ENCODE measurements around the gene G3BP1.

DNA sequence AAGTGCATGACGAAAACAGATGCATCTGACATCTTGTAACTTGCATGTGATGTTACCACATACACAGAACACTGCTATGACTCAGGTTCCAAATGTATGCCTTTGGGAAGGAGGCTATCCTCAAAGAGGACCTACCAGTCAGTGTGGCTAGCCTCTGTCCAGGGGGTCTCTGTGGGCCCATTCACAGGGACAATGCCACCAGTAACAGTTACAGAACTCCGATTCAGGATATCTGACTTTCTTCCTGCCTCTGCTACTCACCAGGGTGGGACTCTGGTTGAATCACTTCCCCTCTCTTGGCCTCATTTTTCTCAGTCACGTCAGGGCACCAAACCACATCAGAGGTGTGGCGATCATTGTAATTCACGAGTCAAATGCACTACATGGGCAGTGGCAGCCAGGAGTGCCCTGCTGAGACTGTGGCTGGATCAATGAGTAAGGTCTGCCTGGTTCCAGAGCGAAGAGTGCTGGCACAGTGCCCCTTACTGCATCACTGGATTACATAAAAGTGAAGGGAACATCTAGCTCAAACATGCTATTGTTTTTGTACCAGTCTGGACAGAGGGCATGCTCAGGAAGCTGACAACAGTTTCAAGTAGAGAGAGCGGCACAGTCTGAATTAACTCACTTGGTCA is 26.6 kb upstream of the G3BP1 start:
- TF ChIP-seq, protein P1, sequence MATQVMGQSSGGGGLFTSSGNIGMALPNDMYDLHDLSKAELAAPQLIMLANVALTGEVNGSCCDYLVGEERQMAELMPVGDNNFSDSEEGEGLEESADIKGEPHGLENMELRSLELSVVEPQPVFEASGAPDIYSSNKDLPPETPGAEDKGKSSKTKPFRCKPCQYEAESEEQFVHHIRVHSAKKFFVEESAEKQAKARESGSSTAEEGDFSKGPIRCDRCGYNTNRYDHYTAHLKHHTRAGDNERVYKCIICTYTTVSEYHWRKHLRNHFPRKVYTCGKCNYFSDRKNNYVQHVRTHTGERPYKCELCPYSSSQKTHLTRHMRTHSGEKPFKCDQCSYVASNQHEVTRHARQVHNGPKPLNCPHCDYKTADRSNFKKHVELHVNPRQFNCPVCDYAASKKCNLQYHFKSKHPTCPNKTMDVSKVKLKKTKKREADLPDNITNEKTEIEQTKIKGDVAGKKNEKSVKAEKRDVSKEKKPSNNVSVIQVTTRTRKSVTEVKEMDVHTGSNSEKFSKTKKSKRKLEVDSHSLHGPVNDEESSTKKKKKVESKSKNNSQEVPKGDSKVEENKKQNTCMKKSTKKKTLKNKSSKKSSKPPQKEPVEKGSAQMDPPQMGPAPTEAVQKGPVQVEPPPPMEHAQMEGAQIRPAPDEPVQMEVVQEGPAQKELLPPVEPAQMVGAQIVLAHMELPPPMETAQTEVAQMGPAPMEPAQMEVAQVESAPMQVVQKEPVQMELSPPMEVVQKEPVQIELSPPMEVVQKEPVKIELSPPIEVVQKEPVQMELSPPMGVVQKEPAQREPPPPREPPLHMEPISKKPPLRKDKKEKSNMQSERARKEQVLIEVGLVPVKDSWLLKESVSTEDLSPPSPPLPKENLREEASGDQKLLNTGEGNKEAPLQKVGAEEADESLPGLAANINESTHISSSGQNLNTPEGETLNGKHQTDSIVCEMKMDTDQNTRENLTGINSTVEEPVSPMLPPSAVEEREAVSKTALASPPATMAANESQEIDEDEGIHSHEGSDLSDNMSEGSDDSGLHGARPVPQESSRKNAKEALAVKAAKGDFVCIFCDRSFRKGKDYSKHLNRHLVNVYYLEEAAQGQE (IDR thresholded peaks at IDR 0.05; ENCODE audit: low read depth) = no peak
- TF ChIP-seq TCF12 (IDR thresholded peaks at IDR 0.05; ENCODE audit: low read depth) (peak; percentile 84), RAD21 (IDR thresholded peaks at IDR 0.05; ENCODE audit: low read depth) (no peak), MAX (IDR thresholded peaks at IDR 0.05) (0 out of 2 replicates have a peak, but pooled peaks have one; percentile 20), CREB1 (IDR thresholded peaks at IDR 0.05; ENCODE audit: low read depth) (no peak)

Data from Ishikawa (cell line).